ENCODE measurements around the gene TMEM181.

DNA sequence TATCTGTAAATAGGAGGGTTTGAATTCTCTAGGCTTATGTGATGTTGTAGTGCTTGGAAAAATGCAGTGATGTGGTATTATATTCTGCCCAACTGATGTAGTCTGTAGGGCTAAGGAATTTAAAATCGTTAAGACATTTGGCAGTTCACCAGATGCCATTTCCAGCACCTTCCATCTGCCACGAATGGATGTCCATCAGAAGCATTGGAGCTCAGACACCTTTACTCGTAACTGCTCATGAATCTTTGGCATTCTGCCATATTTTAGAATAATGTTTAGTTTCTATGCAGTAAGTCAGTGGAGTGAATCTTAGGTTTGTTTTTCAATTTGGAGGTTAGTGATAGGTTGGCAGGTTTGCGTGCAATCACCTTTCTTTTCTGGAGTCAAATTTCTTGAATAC lies 87.6 kb downstream of the TMEM181 start:
- TF ChIP-seq EZH2phosphoT487 (IDR thresholded peaks at IDR 0.05; ENCODE audit: low read depth) (no peak), CTCF (IDR thresholded peaks at IDR 0.05; ENCODE audit: low read depth, low read length) (no peak)

All from OCI-LY3 (cell line).